GM19043 (cell line): ENCODE measurements around the gene SAMD9L.
A peak's percentile ranks its signal among the peaks of the same experiment; 100 is the strongest.

Source experiments
- ATAC-seq: cut with Tn5 transposase; IDR thresholded peaks from one replicate; pipeline ENCODE4 v1.9.1; 2021; ENCODE audit warnings: low read depth; ENCODE audit not compliant: unreplicated experiment

Gene SAMD9L

DNA sequence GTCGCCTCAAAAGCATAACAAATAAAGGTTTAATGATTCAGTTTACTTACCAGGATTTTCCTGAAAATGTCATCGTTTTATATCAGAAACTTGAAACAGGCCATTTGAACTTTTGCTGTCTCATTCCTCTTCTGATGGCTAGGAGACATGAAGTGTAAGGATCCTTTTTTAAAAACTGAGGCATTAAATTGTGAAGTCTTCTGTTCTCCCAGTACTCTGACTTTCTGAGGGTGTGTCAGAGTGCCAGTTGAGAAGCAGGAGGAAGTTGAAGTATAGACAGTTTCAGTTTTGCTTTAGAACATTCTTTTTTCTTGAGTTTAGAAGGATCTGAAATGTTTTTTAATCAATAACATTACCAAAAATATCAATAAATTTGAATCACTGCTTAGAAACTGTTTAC, at the start of gene SAMD9L:
Gene SAMD9L, minus strand, starts transcription at position 242 of the 400 bp plus-strand sequence. CDS start 12,414 bp downstream, outside the sequence.
- no peak for ATAC-seq

DNA sequence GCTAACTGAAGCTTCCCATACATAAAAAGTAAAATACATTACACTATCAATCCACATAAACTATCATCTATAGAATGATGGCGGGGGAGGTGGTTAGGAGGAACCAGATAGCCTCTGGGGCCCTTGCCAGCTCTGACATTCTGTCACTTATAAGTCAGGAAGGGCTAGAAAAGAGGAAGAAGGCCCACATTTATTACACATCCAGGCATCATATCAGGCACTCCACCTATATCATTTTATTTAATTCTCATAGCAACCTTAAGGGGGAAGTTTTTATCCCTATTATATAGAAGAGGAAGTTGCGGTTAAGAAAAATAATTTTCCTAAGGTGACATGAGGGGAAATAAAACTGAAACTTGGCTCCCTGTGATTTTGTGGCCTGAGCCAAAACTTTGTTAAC, 48.2 kb upstream of the SAMD9L start:
- no peak for ATAC-seq

DNA sequence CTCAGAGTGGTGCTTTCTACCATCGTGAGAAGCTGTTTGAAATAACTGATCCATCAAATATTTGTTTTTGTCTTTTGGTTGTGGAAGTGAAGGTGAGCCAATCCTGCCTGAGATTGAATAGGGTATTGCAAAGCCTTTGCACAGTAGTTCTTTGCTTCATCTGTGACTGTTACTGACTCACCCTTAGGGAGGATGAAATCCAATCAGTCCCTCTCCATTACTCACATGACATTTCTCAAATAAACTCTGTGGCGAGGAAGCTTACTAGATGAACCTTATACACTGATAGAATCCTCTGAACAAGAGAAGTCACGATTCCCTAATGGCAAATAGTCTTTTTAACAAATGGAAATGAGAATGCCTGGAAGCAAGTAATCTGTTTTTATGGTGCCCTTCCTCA, 46.2 kb upstream of the SAMD9L start:
- ATAC-seq, result no peak

DNA sequence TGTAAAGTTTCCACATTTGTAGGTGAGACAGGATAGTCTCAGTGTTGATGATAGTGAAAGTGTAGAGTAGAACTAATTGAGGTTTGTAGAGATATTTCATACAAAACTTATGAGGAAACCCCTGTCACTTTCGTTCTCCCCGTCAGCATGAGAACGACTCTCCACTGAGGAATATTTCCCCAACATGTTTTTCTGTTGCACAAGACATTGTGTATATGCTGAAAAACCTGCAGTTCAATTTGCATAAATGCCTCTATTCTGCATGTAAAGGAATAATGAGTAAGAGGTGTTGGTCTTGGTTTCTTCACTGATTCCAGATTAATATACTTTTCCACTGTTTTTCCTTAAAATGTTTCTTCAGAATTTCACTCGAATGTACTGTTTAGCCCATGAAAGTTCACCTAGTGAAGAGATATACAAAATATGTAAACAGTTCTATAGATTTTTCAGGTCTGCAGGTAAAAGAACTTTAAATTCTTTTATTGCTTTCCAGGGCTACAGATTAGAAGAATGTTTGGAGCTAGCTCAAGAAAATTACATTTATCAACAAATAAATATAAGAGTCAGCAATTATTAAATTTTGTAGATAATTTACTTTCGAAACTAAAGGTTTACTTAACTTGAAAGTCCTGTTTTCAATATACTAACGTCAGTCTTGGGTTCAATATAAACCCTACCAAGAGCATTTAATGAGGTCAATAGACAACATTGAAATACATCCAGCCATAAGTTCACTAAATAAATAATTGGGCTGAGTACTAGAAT, 40.9 kb upstream of the SAMD9L start:
- ATAC-seq, result no peak

DNA sequence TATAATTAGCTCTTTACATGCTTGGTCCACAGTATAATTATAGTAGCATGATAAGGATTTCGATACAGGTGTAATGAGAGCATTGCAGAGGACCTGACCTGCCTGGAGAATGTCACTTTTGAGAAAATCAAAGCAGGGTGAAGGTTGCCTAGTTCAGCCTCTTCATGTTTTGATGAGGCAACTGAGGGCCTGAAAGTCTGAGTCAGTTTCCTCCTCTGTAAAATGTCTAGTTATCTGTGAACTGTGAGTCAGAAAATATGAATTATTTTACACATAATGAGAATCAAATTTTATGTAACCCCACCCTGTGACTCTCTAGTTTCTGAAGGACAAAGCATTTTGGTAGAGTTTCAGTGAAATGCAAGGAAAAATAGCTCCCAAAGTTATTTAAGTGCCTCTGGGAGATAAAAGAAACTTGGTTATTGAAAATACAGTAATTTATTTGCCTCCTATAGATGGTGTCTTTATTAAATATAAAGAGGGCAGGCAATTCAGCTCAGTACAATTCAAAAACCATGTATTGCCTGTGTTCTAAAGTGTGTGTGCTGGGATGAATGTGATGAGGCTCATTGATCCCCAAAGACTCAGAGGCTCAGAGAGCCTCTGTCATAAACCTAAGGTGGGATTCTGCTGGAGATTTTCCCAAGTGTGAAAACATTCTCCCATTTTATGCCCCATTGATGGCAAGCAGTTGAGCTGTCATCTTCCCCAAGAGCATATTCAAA, 37.3 kb upstream of the SAMD9L start:
- ATAC-seq, result no peak

DNA sequence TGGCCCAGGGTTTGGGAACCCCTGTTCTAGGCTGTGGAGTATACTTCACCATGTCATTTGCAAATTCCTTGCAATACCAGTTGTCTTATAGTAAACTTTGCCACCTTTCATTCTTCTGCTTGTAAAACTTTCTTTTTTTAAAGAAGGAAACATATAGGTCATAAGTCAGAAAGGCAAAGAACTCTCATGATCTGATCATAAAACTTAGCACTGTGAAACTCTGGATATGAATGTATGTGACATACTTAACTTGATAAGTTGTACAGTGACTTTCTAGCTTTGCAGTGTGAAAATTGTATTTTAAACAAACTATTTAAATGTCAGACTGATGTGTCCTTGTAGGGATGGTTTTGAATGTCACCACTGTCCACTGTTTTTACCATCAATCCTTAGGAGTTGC, 31.0 kb upstream of the SAMD9L start:
- ATAC-seq, result no peak

DNA sequence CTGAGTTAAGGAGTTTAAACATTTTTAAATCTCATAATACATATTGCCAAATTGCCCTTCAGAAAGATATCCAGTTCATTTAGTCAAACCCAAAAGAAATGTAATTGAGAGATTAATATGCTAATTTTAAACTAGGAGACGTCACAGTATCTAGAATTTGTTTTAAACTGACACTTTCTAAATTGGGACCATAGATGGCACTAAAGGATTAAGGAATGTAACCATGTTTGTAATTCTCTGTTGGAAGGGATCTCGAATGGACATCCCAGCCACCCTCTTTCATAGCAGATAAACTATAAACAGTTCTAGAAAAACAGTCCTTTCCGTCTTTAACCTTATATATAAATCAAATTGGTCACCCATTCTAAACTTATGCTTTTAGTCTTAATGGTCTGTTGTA, 30.0 kb upstream of the SAMD9L start:
- no peak for ATAC-seq

DNA sequence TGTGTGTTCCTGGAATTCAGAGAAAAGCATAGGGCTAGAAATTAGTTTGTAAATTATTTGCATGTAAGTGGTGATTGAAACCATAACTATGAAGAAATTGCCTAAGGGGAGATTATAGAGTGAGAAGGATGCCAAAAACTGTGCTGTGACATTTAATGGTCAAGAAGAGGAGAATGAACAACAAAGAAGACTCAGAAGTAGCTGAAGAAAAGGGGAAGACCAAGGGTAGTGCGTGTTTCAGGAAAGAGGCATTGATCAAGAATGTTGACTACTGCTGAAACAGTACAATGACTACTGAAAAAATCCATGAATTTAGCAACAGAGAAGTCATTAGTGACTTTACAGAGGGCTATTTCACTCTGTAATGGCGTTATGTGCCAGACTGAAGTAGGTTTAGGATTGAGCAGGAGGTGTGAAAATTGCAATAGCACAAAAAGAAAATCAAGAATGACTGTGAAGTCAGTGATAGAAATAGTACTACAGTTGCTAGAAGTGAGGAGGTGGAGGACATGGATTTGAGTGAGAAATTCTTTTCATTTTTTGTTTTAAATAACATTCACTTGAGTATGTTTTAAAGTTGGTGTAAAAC, 28.9 kb upstream of the SAMD9L start:
- ATAC-seq, result no peak

DNA sequence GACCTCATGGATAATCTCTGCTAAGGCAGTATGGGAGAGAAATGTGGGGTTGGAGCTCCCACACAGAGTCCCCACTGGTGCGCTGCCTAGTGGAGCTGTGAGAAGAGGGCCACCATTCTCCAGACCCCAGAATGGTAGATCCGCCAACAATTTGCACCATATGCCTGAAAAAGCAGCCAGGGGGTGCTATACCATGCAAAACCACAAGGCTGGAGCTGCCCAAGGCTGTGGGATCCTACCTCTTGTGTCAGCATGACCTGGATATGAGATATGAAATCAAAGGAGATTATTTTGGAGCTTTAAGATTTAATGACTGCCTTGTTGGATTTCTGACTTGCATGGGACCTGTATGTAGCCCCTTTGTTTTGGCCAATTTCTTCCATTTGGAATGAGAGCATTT, 27.0 kb upstream of the SAMD9L start:
- no peak for ATAC-seq

DNA sequence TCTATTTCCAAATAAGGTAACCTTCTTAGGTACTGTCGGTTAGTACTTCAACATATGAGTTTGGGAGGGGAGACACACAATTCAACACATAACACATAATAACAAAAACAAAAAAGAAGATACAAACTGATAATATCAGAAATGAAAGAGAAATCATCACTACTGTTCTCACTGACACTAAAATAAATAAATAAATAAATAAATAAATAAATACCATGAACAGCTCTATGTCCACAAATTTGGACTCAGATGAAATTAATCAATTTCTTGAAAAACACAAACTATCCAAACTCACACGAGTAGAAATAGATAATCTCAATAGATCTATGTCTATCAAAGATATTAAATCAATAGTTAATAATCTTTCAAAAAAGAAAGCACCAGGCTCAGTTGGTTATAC, 24.5 kb upstream of the SAMD9L start:
- no peak for ATAC-seq

DNA sequence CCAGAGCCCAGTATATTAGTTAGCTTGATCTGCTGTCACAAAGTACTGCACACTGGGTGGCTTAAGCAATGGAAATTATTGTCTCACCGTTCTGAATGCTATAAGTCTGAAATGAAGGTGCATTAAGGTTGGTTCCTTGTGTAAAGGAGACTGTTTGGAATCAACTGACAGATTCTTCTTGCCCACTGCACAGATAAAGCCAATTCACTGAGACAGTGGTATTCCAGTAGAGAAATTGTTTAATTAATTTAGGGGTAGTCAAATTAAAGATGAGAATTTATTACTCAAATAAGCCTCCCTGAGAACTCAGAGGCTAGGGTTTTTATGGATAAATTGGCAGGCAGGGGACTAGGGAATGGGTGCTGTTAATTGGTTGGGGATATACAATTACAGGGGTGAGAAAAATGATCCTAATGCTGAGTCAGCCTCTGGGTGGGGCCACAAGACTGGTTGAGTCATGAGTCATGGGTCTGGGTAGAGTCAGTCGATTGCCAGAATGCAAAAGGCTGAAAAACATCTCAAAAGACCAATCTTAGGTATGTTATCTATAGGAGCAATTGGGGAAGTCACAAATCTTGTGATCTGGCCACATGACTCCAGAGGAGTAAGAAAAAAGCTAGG, 23.5 kb upstream of the SAMD9L start:
- ATAC-seq, result no peak

DNA sequence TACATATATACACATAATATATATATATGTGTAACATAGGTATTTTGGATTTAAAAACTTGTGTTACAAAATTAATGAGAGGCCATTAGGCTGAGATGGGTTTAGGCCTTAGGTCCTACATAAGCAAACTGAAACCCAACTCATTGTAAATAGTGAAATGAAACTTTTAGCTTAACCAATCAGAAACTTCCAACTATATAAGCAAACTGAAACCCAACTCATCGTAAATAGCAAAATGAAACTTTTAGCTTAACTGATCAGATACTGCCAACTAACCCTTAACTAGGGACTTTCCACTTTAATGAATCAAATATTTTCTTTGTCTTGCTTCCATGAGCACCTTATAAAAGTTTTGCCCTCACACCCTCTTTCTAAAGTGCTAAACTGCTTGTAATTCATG, 17.3 kb upstream of the SAMD9L start:
- peak; percentile 99 for ATAC-seq

DNA sequence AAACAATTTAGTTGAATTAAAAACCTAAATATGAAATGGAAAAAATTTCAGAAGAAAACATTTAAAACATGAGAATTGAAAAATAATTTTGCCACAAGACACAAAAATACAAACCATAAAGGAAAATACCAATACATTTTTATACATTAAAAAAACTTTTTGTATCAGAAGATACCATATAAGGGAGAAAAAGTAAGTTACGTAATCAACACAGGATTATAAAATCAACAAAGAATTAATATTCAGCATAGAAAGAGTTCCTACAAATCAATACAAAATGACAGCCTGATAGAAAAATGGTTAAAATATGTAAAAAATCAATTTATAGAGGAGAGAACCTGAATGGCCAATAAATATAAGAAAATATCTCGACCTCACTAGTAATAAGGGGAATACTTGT, 16.6 kb upstream of the SAMD9L start:
- no peak for ATAC-seq

DNA sequence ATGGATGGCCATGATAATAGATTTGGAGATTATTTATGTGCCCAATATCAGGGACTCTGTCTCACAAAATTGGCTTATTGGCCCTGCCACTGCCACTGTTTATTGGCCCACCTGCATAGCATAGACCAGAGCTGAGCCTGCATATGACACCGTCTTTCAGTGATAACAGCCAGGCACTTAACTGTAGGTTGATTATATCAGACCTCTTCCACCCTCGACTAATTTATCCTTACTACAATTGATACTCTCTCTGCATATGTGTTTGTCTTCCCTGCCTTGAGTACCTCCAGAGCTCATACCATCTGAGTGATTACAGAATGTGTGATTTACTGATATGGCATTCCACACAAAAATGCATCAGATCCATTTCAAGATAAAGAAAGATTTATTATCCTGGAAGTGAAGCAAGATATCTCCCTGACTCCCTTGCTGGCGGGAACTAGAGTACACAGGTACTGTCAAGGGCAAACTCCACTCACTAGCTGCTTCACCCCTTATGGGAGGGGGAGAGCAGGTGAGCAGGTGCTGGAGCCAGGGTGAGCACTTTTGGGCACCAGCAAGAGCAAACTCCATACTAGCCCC, 13.1 kb upstream of the SAMD9L start:
- ATAC-seq, result no peak

DNA sequence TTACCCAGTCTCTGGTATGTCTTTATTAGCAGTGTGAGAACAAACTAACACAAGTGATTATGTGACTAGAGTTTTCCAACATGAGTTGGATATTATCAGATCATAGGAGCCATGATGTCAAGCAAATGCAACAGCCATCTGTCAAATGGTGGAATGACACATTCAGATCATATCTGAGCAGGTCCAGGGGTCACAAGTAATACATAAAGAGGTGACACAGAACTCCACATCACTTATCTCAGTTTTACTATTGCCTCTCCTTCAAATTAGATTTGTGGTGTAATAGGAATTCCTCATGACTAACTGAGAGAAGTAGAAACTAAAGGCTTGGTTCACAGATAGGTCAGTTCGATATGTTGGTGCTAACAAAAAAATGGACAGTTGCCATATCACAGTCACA, 12.2 kb upstream of the SAMD9L start:
- ATAC-seq, result no peak

DNA sequence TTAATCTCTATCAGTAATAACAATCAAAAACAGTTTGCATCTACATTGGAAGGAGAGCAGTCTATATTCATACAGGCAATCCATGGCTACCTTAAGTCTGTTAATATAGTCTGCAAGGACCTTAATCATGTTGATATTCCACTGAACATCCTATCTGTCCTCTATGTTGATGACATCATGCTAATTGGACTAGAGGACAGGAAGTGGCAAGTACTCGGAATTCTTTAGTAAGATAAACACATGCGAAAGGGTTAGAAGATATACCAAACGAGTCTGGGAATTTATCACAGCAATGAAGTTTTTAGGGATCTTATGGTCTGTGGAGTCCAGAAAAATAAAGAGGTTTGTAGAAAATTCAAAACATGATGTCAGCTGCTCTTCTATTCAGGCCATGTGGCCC, 11.3 kb upstream of the SAMD9L start:
- no peak for ATAC-seq

DNA sequence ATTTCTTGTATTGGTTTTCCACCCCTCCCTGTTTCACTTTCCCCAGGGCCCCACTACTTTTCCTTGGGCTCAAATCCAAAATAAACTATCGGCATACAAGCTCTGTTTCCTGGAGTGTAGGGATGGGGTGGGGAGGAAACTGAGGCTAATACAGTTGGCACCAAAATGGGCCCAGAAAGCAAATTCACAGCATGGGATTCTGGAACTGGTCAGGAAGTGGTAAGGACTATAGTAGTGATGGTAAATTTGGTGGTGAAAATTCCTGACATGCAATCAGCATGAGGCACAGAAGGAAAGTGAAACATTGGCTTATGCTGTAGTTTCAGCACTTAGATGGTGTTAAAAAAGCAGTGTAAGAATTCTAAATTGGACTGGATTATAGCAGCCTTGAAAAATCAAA, 8.7 kb upstream of the SAMD9L start:
- ATAC-seq, result no peak

DNA sequence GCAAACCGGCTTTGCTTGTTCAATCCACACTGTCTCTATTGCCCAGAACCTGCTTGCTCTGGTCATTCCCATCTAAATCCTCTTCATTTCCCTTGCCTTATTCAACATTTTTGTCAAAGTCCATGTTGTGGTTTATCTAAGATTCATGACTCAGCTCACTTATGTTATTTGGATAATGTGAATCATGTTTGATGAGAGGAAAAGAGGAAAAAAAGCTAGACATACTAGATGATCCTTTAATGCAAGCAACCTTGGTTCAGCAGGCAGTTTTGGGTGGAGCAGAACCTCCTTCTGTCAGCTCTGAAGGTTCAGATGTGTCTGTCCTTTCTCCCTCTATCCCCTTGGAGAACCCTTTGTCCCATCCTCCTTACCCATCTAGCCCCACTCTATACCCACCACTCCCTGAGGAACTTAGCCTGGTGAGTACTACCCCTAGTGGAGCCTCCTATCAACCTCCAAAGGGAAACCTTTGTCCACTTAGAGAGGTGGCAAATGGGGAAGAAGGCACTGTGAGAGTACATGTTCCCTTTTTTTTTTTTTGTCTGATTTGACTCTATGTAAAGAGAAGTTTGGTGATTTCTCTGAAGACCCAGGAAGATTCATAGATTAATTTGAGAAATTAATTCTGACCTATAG, 2.1 kb upstream of the SAMD9L start:
- ATAC-seq, result no peak

DNA sequence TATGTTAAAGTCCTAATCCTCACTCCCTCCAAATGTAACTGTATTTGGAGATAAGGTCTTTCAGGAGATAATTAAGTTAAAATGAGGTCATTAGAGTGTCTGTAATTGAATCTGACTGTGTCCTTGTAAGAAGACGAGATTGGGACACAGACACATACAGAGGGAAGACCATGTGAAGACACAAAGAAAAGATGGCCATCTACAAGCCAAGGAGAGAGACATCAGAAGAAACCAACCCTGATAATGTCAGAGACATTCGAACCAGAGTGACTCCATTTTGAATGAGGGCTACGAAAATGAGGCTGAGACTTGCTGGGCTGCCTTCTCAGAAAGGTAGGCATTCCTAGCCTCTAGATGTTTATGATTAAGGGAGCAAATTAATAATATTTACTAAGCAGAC, 542 bp upstream of the SAMD9L start:
- no peak for ATAC-seq

DNA sequence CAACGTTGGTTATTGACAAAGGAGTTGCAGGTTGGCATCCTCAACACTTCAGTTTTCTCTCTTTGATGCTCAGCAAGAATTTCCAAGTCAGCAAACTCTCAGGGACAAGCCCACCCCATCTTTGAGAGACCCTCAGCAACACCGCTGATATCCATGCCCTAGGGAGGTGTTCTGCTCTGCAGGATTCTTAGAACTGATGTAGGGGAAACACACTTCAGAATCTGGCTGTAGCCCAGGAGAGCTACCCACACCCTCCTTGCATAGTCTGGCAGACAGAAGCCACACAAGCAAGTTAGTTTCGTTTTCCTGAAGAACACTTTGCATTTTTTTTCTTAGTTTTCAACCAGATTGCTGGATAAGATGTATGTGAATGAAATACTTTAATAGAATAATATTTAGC, 822 bp downstream of the SAMD9L start:
- peak; percentile 83 for ATAC-seq
